Lung (tissue), 12 donors: ENCODE results near the gene ZBTB39. TPM values are rescaled to one million over a fixed set of nuclear protein-coding genes. Genes with fewer than 3 reads are reported as not detected.
"Not testable (repeated sequence)": the region's sequence is repeated elsewhere in the genome, so short reads cannot be mapped to it uniquely, and the experiment has no call there.

Source experiments
- ATAC-seq: fragments of 200-7000 bp; cut with Tn5 transposase; one replicate; pipeline ENCODE4 v1.9.1; 2020; ENCODE audit warnings: moderate number of reproducible peaks; ENCODE audit not compliant: insufficient read depth, low FRiP score
- DNase-seq, 3 donors: peaks; one replicate each; pipeline ENCODE4 v3.0.0-alpha.2; 2013 to 2017
- H3K27ac ChIP-seq, 2 donors: one replicate each; pipeline ENCODE4 v1.5.1; 2013; ENCODE audit warnings: mild to moderate bottlenecking in 2 of 2, moderate library complexity in 2 of 2, control low read depth in 1 of 2, inconsistent platforms in 1 of 2, low read depth in 1 of 2, low read length in 1 of 2
- H3K27me3 ChIP-seq, 3 donors: one replicate each; pipeline ENCODE4 v1.5.1; 2013; ENCODE audit warnings: low read length in 2 of 3; ENCODE audit not compliant: control insufficient read depth in 3 of 3, insufficient read depth in 3 of 3
- H3K36me3 ChIP-seq, 4 donors: one replicate each; pipeline ENCODE4 v1.5.1; 2013; ENCODE audit warnings: low read length in 4 of 4, mild to moderate bottlenecking in 1 of 4, moderate library complexity in 1 of 4; ENCODE audit not compliant: control insufficient read depth in 4 of 4, insufficient read depth in 4 of 4
- H3K4me1 ChIP-seq, 5 donors: one replicate each; pipeline ENCODE4 v1.5.1; 2013; ENCODE audit warnings: low read length in 5 of 5, mild to moderate bottlenecking in 2 of 5, moderate library complexity in 1 of 5; ENCODE audit not compliant: control insufficient read depth in 5 of 5, insufficient read depth in 5 of 5
- H3K4me3 ChIP-seq: one replicate; pipeline ENCODE4 v1.5.1; 2013; ENCODE audit warnings: mild to moderate bottlenecking, control low read depth, moderate library complexity
- H3K9ac ChIP-seq, 2 donors: one replicate each; pipeline ENCODE4 v1.5.1; 2013; ENCODE audit warnings: low read length in 2 of 2, control low read depth in 1 of 2; ENCODE audit not compliant: insufficient read depth in 1 of 2
- H3K9me3 ChIP-seq, 4 donors: one replicate each; pipeline ENCODE4 v1.5.1; 2013; ENCODE audit warnings: low read length in 3 of 4, mild to moderate bottlenecking in 1 of 4, moderate library complexity in 1 of 4; ENCODE audit not compliant: control insufficient read depth in 4 of 4, insufficient read depth in 3 of 4
- CTCF ChIP-seq: IDR thresholded peaks from 2 replicates; pipeline ENCODE4 v1.5.1; 2012; ENCODE audit warnings: mild to moderate bottlenecking; ENCODE audit errors: control extremely low read depth, extremely low read depth
- WGBS, 2 donors: extraction: QIAGEN DNeasy Blood & Tissue Kit; methylation state at CpG; one replicate each; pipeline ENCODE4 v1.1.7; 2013; 5-methylcytosine and 5-hydroxymethylcytosine counted together
- polyA plus RNA-seq, 2 donors: library from polyadenylated mRNA; stranded (reverse); fragments of 200-250 nt; gene quantifications; one replicate each; pipeline ENCODE4 v1.2.1, GENCODE V29; 2013
- total RNA-seq, 2 donors: library from RNA; depleted of rRNA in 1 of 2; stranded (reverse); fragments of >200 nt in 1 of 2; gene quantifications; one replicate each; pipeline ENCODE4 v1.2.1, GENCODE V29; 2014 to 2021
- donor health status: control.
- donor health status: control.
- donor health status: Bipolar disorder and iron deficiency.
- donor health status: healthy.
- donor health status: DM: yes; HTN: yes; CAD: no.

ZBTB39 gene
- total and polyA plus RNA-seq, 4 donors = 2.2 to 9.1 (median 4.5) TPM

GRCh38 chr12:57027805-57028153, 21.4 kb upstream of the ZBTB39 start:
- H3K27ac ChIP-seq = no peak overlapping the region
- no peak overlapping the region for H3K4me3 ChIP-seq
- no peak for TF ChIP-seq CTCF
- H3K9ac ChIP-seq = no peak overlapping the region
- WGBS, 2 donors = 60 to 68% methylated on average over 5 of the region's 5 CpGs
- no peaks in the 10 kb centered on the region for H3K36me3 ChIP-seq
- H3K27me3 ChIP-seq = peaks cover 0 to 8% (median 4%) of the 10 kb centered on the region in 3 donors
- ATAC-seq (no peak), DNase-seq (no peak)
- no peaks in the 10 kb centered on the region for H3K9me3 ChIP-seq
- no peaks in the 10 kb centered on the region for H3K4me1 ChIP-seq

GRCh38 chr12:57027011-57027804, 20.9 kb upstream of the ZBTB39 start:
- no peaks in the 10 kb centered on the region for H3K36me3 ChIP-seq
- no peak for DNase-seq
- no peaks in the 10 kb centered on the region for H3K4me1 ChIP-seq
- no peaks in the 10 kb centered on the region for H3K9me3 ChIP-seq
- ATAC-seq = no peak
- TF ChIP-seq CTCF = no peak
- no peak overlapping the region for H3K4me3 ChIP-seq
- no peak overlapping the region for H3K9ac ChIP-seq
- no peak overlapping the region for H3K27ac ChIP-seq
- 65 to 69% methylated on average over 13 of the region's 13 CpGs for WGBS, 2 donors
- peaks cover 0 to 8% (median 4%) of the 10 kb centered on the region in 3 donors for H3K27me3 ChIP-seq

GRCh38 chr12:57025196-57025595, 18.9 kb upstream of the ZBTB39 start:
- 83 to 93% methylated on average over 2 of the region's 2 CpGs for WGBS, 2 donors
- no peak overlapping the region for H3K4me3 ChIP-seq
- no peak for ATAC-seq

GRCh38 chr12:57022324-57022723, 16.0 kb upstream of the ZBTB39 start:
- H3K9ac ChIP-seq, DNase-seq: not testable (repeated sequence)
- 96 to 97% methylated on average over 5 of the region's 5 CpGs for WGBS, 2 donors

More at GRCh38 chr12:57025196-57025595, 18.9 kb upstream of the ZBTB39 start:
- DNase-seq = no peak
- H3K4me1 ChIP-seq = no peaks in the 10 kb centered on the region
- no peak overlapping the region for H3K9ac ChIP-seq
- no peaks in the 10 kb centered on the region for H3K9me3 ChIP-seq
- no peaks in the 10 kb centered on the region for H3K36me3 ChIP-seq
- peaks cover 0 to 8% (median 4%) of the 10 kb centered on the region in 3 donors for H3K27me3 ChIP-seq
- H3K27ac ChIP-seq = no peak overlapping the region
- TF ChIP-seq CTCF = no peak

More at GRCh38 chr12:57022324-57022723, 16.0 kb upstream of the ZBTB39 start:
- not testable (repeated sequence) for H3K27me3 ChIP-seq, H3K27ac ChIP-seq, H3K4me1 ChIP-seq, H3K4me3 ChIP-seq, ATAC-seq, H3K9me3 ChIP-seq, H3K36me3 ChIP-seq
